ENCODE data around the gene RELN.

RELN gene

DNA sequence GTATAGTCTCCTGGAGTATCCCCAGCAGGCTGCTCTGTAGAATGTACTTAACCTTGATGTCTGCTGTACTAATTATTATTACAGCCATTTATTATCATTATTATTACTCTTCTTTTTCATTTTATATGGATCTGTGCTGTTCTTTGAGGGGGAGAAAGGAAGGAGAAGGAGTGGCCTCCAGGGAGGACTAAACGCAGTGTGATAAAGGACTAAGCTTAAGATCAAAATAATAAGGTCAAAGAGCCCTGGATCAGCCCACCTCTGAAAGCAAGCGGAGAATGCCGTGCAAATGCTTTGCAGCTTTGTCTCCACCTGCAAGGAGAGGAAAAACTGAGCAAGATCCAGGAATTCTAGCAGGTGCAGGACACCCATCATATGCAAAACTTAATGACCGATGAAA is 65.3 kb downstream of the RELN start:
- no peaks in the 10 kb centered on the region for H3K79me2 ChIP-seq (ENCODE audit: control insufficient read depth, insufficient read depth, low read length)
- no peak overlapping the region for H2AK5ac ChIP-seq (ENCODE audit: low read length)
- H3K4ac ChIP-seq (ENCODE audit: low read depth, low read length), result no peak overlapping the region
- H2BK120ac ChIP-seq (ENCODE audit: low read depth, low read length), result no peak overlapping the region
- no peak overlapping the region for H3K9ac ChIP-seq (ENCODE audit: low read length)
- no peaks in the 10 kb centered on the region for H3K36me3 ChIP-seq (ENCODE audit: control insufficient read depth, insufficient read depth, low read length)
- H2BK15ac ChIP-seq (replicated peaks; ENCODE audit: low read depth), result no peak overlapping the region
- no peak overlapping the region for H3K4me2 ChIP-seq (ENCODE audit: low read length)
- DNase-seq, result no peak
- H4K8ac ChIP-seq (ENCODE audit: low read depth, low read length), result no peak overlapping the region
- no peaks in the 10 kb centered on the region for H3K79me1 ChIP-seq (ENCODE audit: low read length)
- H3K4me1 ChIP-seq (ENCODE audit: control insufficient read depth, low read depth, low read length), result no peaks in the 10 kb centered on the region
- H4K5ac ChIP-seq (ENCODE audit: low read length), result no peak overlapping the region
- no peak overlapping the region for H2BK5ac ChIP-seq (ENCODE audit: low read length)
- no peak overlapping the region for H3K4me3 ChIP-seq (ENCODE audit: low read length)
- H3K27ac ChIP-seq (ENCODE audit: low read depth, low read length), result no peak overlapping the region
- WGBS (ENCODE audit: extremely low coverage, insufficient coverage, low lambda C conversion rate), result no CpG with 5 or more reads among the region's 4 CpGs
- no peak overlapping the region for H3K18ac ChIP-seq (ENCODE audit: low read length)
- H3K23ac ChIP-seq (ENCODE audit: low read length), result no peak overlapping the region
- no peaks in the 10 kb centered on the region for H3K27me3 ChIP-seq (ENCODE audit: insufficient read depth, low read length, poor library complexity)
- no peak overlapping the region for H3K56ac ChIP-seq (ENCODE audit: low read length)

DNA sequence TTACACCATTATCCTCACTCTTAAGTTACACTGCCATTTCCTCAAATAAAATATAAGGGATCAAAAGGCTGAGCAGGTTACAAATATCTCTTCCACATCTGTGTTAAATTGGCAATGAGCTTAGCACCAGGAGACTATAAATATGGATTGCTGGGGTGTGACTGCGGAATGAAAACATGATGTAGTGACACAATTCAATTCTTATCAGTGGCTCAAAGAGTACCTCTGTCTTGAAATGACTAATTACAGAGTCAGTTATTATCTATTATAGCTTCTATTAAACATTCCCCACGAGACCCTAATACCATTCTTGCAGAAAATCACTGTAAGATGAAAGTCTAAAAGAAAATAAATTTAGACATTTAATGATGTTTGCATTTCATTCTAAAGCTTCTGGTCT is 67.1 kb downstream of the RELN start:
- Histone ChIP-seq H3K79me1 (ENCODE audit: low read length) (no peaks in the 10 kb centered on the region), H3K79me2 (ENCODE audit: control insufficient read depth, insufficient read depth, low read length) (no peaks in the 10 kb centered on the region), H4K5ac (ENCODE audit: low read length) (no peak overlapping the region), H3K56ac (ENCODE audit: low read length) (no peak overlapping the region), H3K23ac (ENCODE audit: low read length) (no peak overlapping the region), H3K4ac (ENCODE audit: low read depth, low read length) (no peak overlapping the region), H2AK5ac (ENCODE audit: low read length) (no peak overlapping the region), H3K36me3 (ENCODE audit: control insufficient read depth, insufficient read depth, low read length) (no peaks in the 10 kb centered on the region), H3K18ac (ENCODE audit: low read length) (no peak overlapping the region), H4K8ac (ENCODE audit: low read depth, low read length) (no peak overlapping the region), H2BK15ac (replicated peaks; ENCODE audit: low read depth) (no peak overlapping the region), H3K4me1 (ENCODE audit: control insufficient read depth, low read depth, low read length) (no peaks in the 10 kb centered on the region), H3K4me2 (ENCODE audit: low read length) (no peak overlapping the region), H3K9ac (ENCODE audit: low read length) (no peak overlapping the region), H3K27me3 (ENCODE audit: insufficient read depth, low read length, poor library complexity) (no peaks in the 10 kb centered on the region), H2BK120ac (ENCODE audit: low read depth, low read length) (no peak overlapping the region), H3K27ac (ENCODE audit: low read depth, low read length) (no peak overlapping the region), H3K4me3 (ENCODE audit: low read length) (no peak overlapping the region), H2BK5ac (ENCODE audit: low read length) (no peak overlapping the region)
- DNase-seq, result no peak
- WGBS (ENCODE audit: extremely low coverage, insufficient coverage, low lambda C conversion rate), result no CpG with 5 or more reads among the region's 2 CpGs

DNA sequence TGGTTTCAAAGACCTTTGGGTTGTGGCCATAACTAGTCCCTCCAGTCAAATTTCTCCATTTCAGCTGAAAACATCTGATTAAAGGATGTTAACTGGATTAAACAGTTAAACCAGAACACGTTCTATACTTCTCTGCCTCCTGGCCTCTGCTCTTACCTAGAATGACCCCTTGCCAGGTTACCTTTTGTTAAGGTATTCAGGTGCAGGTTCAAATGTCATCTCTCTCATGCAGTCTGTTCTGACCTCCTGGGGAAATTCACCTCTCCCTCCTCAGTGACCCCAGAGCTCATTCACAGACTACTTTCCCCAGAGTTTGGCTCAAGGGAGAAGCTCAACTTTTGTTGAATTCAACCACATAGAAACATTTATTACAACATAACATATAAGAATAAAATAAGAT is 67.8 kb downstream of the RELN start:
- Histone ChIP-seq H3K79me2 (ENCODE audit: control insufficient read depth, insufficient read depth, low read length) (no peaks in the 10 kb centered on the region), H2AK5ac (ENCODE audit: low read length) (no peak overlapping the region), H3K4me2 (ENCODE audit: low read length) (no peak overlapping the region), H3K23ac (ENCODE audit: low read length) (no peak overlapping the region), H3K18ac (ENCODE audit: low read length) (no peak overlapping the region), H3K4me3 (ENCODE audit: low read length) (no peak overlapping the region), H3K56ac (ENCODE audit: low read length) (no peak overlapping the region), H3K36me3 (ENCODE audit: control insufficient read depth, insufficient read depth, low read length) (no peaks in the 10 kb centered on the region), H3K9ac (ENCODE audit: low read length) (no peak overlapping the region), H4K5ac (ENCODE audit: low read length) (no peak overlapping the region), H3K27ac (ENCODE audit: low read depth, low read length) (no peak overlapping the region), H2BK120ac (ENCODE audit: low read depth, low read length) (no peak overlapping the region), H3K4me1 (ENCODE audit: control insufficient read depth, low read depth, low read length) (no peaks in the 10 kb centered on the region), H2BK5ac (ENCODE audit: low read length) (no peak overlapping the region), H3K4ac (ENCODE audit: low read depth, low read length) (no peak overlapping the region), H4K8ac (ENCODE audit: low read depth, low read length) (no peak overlapping the region), H3K79me1 (ENCODE audit: low read length) (no peaks in the 10 kb centered on the region), H2BK15ac (replicated peaks; ENCODE audit: low read depth) (no peak overlapping the region), H3K27me3 (ENCODE audit: insufficient read depth, low read length, poor library complexity) (no peaks in the 10 kb centered on the region)
- no peak for DNase-seq
- no CpG with 5 or more reads among the region's 1 CpG for WGBS (ENCODE audit: extremely low coverage, insufficient coverage, low lambda C conversion rate)

DNA sequence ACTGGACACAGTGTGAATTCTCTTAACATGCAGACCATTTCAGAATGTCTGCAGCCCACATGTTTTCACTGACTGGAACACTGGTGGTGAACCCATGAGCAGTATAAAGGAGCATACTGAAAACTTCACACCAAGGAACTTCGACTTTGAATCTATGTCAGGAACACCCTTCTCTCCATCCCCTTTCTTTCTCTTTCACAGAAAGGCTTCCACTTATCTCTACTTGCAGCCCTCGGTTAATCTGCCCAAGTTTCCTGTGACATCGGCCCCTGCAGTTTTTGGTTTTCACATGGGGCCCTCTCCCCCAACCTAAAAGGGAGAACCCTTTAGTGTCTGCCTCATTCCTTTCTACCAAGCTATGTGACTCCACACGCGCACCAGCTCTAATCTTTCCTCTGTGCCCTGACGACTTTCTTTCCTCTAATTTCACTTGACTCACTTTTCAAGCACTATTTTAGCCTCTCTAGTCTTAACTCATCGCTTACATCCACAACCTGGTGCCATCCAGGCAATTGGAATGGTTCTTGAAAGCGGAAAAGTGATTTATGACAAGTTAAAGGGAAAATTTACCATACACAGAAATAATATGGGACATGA is 70.1 kb downstream of the RELN start:
- no peak overlapping the region for H3K23ac ChIP-seq (ENCODE audit: low read length)
- no peaks in the 10 kb centered on the region for H3K36me3 ChIP-seq (ENCODE audit: control insufficient read depth, insufficient read depth, low read length)
- no peak overlapping the region for H3K9ac ChIP-seq (ENCODE audit: low read length)
- H3K56ac ChIP-seq (ENCODE audit: low read length), result no peak overlapping the region
- H3K4ac ChIP-seq (ENCODE audit: low read depth, low read length), result no peak overlapping the region
- no peaks in the 10 kb centered on the region for H3K27me3 ChIP-seq (ENCODE audit: insufficient read depth, low read length, poor library complexity)
- H4K8ac ChIP-seq (ENCODE audit: low read depth, low read length), result no peak overlapping the region
- H2AK5ac ChIP-seq (ENCODE audit: low read length), result no peak overlapping the region
- H2BK15ac ChIP-seq (replicated peaks; ENCODE audit: low read depth), result no peak overlapping the region
- H3K79me1 ChIP-seq (ENCODE audit: low read length), result no peaks in the 10 kb centered on the region
- H3K4me1 ChIP-seq (ENCODE audit: control insufficient read depth, low read depth, low read length), result no peaks in the 10 kb centered on the region
- H3K4me3 ChIP-seq (ENCODE audit: low read length), result no peak overlapping the region
- no peak overlapping the region for H4K5ac ChIP-seq (ENCODE audit: low read length)
- no peaks in the 10 kb centered on the region for H3K79me2 ChIP-seq (ENCODE audit: control insufficient read depth, insufficient read depth, low read length)
- H3K4me2 ChIP-seq (ENCODE audit: low read length), result no peak overlapping the region
- DNase-seq, result peak; percentile 68
- no peak overlapping the region for H3K27ac ChIP-seq (ENCODE audit: low read depth, low read length)
- H2BK120ac ChIP-seq (ENCODE audit: low read depth, low read length), result no peak overlapping the region
- WGBS (ENCODE audit: extremely low coverage, insufficient coverage, low lambda C conversion rate), result no CpG with 5 or more reads among the region's 8 CpGs
- H3K18ac ChIP-seq (ENCODE audit: low read length), result no peak overlapping the region
- no peak overlapping the region for H2BK5ac ChIP-seq (ENCODE audit: low read length)

DNA sequence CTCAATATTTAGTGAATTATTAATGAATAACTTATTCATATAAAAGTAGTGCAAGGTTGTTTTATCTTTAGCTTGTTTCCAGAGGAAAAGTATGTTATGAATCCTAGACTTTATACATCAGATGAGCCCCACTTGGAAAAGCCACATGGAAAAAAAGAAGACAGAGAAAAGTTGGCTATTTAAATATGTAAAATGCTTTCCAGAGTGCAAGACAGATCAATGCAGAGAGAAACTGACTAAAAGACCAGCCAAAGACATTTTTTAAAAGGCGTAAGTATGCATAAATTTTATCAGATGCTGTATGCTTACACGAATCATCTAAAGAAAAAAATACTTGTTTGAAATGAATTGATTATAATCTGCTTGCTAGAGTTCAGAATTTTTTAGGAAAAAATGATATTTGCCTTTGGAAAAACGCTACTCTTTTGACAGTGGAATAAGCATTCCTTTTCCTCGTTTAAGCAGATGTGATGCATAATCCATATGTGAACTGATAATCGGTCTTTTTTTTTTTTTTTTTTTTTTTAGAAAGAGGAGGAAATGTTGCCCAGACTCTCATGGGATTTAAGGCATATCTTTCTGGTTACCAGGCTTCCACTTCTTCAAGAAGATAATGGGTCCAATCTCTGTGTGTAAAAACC is 70.7 kb downstream of the RELN start:
- Histone ChIP-seq H3K79me1 (ENCODE audit: low read length) (no peaks in the 10 kb centered on the region), H3K27me3 (ENCODE audit: insufficient read depth, low read length, poor library complexity) (no peaks in the 10 kb centered on the region), H3K4me3 (ENCODE audit: low read length) (no peak overlapping the region), H3K4ac (ENCODE audit: low read depth, low read length) (no peak overlapping the region), H3K9ac (ENCODE audit: low read length) (no peak overlapping the region), H2BK5ac (ENCODE audit: low read length) (no peak overlapping the region), H3K56ac (ENCODE audit: low read length) (no peak overlapping the region), H3K36me3 (ENCODE audit: control insufficient read depth, insufficient read depth, low read length) (no peaks in the 10 kb centered on the region), H2BK15ac (replicated peaks; ENCODE audit: low read depth) (no peak overlapping the region), H3K4me2 (ENCODE audit: low read length) (no peak overlapping the region), H2BK120ac (ENCODE audit: low read depth, low read length) (no peak overlapping the region), H4K8ac (ENCODE audit: low read depth, low read length) (no peak overlapping the region), H4K5ac (ENCODE audit: low read length) (no peak overlapping the region), H3K79me2 (ENCODE audit: control insufficient read depth, insufficient read depth, low read length) (no peaks in the 10 kb centered on the region), H2AK5ac (ENCODE audit: low read length) (no peak overlapping the region), H3K4me1 (ENCODE audit: control insufficient read depth, low read depth, low read length) (no peaks in the 10 kb centered on the region), H3K18ac (ENCODE audit: low read length) (no peak overlapping the region), H3K27ac (ENCODE audit: low read depth, low read length) (no peak overlapping the region), H3K23ac (ENCODE audit: low read length) (no peak overlapping the region)
- no peak for DNase-seq
- no CpG with 5 or more reads among the region's 5 CpGs for WGBS (ENCODE audit: extremely low coverage, insufficient coverage, low lambda C conversion rate)
